ENCODE results near the gene SYNC.

SYNC gene

GRCh38 chr1:32639489-32640075 lies 63.0 kb downstream of the SYNC start:
- Histone ChIP-seq H3K27me3 (ENCODE audit: insufficient read depth, low read length) (no peaks in the 10 kb centered on the region), H4K20me1 (ENCODE audit: insufficient read depth, low read length) (no peaks in the 10 kb centered on the region), H3F3A (ENCODE audit: insufficient read depth, low read length) (no peaks in the 10 kb centered on the region), H3K9me3 (ENCODE audit: low read length) (no peaks in the 10 kb centered on the region), H2AFZ (ENCODE audit: low read length) (no peak overlapping the region), H3K4me2 (ENCODE audit: low read length) (no peak overlapping the region), H3K79me2 (ENCODE audit: insufficient read depth, low read length) (peaks cover 13% of the 10 kb centered on the region), H3K4me1 (ENCODE audit: insufficient read depth, low read length, severe bottlenecking) (no peaks in the 10 kb centered on the region), H3K9ac (ENCODE audit: low read length) (no peak overlapping the region), H3K4me3 (ENCODE audit: low read depth, low read length, poor library complexity, severe bottlenecking) (no peak overlapping the region), H3K27ac (ENCODE audit: low read depth, low read length, poor library complexity, severe bottlenecking) (no peak overlapping the region), H3K9me2 (ENCODE audit: low read depth, low read length) (no peaks in the 10 kb centered on the region), H3K36me3 (ENCODE audit: insufficient read depth, low read length) (peaks cover 4% of the 10 kb centered on the region; the same call in 1 of the 2 replicates)
- TF ChIP-seq EZH2 (IDR thresholded peaks at IDR 0.05; ENCODE audit: borderline replicate concordance, low read length) (no peak), CTCF (IDR thresholded peaks at IDR 0.05; ENCODE audit: low read length) (no peak)

GRCh38 chr1:32636914-32637645 lies 65.5 kb downstream of the SYNC start:
- no peak overlapping the region for H2AFZ ChIP-seq (ENCODE audit: low read length)
- H3K36me3 ChIP-seq (ENCODE audit: insufficient read depth, low read length) = peaks cover 22% of the 10 kb centered on the region; the same call in 1 of the 2 replicates
- no peak overlapping the region for H3K27ac ChIP-seq (ENCODE audit: low read depth, low read length, poor library complexity, severe bottlenecking)
- H3K79me2 ChIP-seq (ENCODE audit: insufficient read depth, low read length) = peaks cover 6% of the 10 kb centered on the region; the same call in 1 of the 2 replicates
- H3K9me3 ChIP-seq (ENCODE audit: low read length) = no peaks in the 10 kb centered on the region
- no peak for TF ChIP-seq CTCF (IDR thresholded peaks at IDR 0.05; ENCODE audit: low read length)
- no peak for TF ChIP-seq EZH2 (IDR thresholded peaks at IDR 0.05; ENCODE audit: borderline replicate concordance, low read length)
- no peaks in the 10 kb centered on the region for H3K4me1 ChIP-seq (ENCODE audit: insufficient read depth, low read length, severe bottlenecking)
- no peak overlapping the region for H3K4me2 ChIP-seq (ENCODE audit: low read length)
- H4K20me1 ChIP-seq (ENCODE audit: insufficient read depth, low read length) = no peaks in the 10 kb centered on the region
- no peaks in the 10 kb centered on the region for H3K9me2 ChIP-seq (ENCODE audit: low read depth, low read length)
- peaks cover 4% of the 10 kb centered on the region; the same call in 1 of the 2 replicates for H3F3A ChIP-seq (ENCODE audit: insufficient read depth, low read length)
- H3K9ac ChIP-seq (ENCODE audit: low read length) = no peak overlapping the region
- H3K27me3 ChIP-seq (ENCODE audit: insufficient read depth, low read length) = no peaks in the 10 kb centered on the region
- no peak overlapping the region for H3K4me3 ChIP-seq (ENCODE audit: low read depth, low read length, poor library complexity, severe bottlenecking)

- Histone ChIP-seq H3K79me2 (ENCODE audit: insufficient read depth, low read length) (peaks cover 6% of the 10 kb centered on the region; the same call in 1 of the 2 replicates), H4K20me1 (ENCODE audit: insufficient read depth, low read length) (no peaks in the 10 kb centered on the region), H3K4me3 (ENCODE audit: low read depth, low read length, poor library complexity, severe bottlenecking) (no peak overlapping the region), H2AFZ (ENCODE audit: low read length) (no peak overlapping the region), H3K36me3 (ENCODE audit: insufficient read depth, low read length) (peaks cover 24% of the 10 kb centered on the region), H3K27me3 (ENCODE audit: insufficient read depth, low read length) (no peaks in the 10 kb centered on the region), H3K27ac (ENCODE audit: low read depth, low read length, poor library complexity, severe bottlenecking) (no peak overlapping the region), H3K4me2 (ENCODE audit: low read length) (no peak overlapping the region), H3K9me3 (ENCODE audit: low read length) (no peaks in the 10 kb centered on the region), H3K4me1 (ENCODE audit: insufficient read depth, low read length, severe bottlenecking) (no peaks in the 10 kb centered on the region), H3K9ac (ENCODE audit: low read length) (no peak overlapping the region), H3K9me2 (ENCODE audit: low read depth, low read length) (no peaks in the 10 kb centered on the region), H3F3A (ENCODE audit: insufficient read depth, low read length) (peaks cover 4% of the 10 kb centered on the region; the same call in 1 of the 2 replicates)
- no peak for TF ChIP-seq CTCF (IDR thresholded peaks at IDR 0.05; ENCODE audit: low read length)
- TF ChIP-seq EZH2 (IDR thresholded peaks at IDR 0.05; ENCODE audit: borderline replicate concordance, low read length) = no peak
Measured at GRCh38 chr1:32635508-32636277, 66.9 kb downstream of the SYNC start.
